GDM1 (cell line): Measurements from ENCODE around the gene HDAC4.

Experiments
- DNase-seq: peaks from one replicate; lab custom pipeline; 2025; lab: John Stamatoyannopoulos, UW

Gene HDAC4

DNA sequence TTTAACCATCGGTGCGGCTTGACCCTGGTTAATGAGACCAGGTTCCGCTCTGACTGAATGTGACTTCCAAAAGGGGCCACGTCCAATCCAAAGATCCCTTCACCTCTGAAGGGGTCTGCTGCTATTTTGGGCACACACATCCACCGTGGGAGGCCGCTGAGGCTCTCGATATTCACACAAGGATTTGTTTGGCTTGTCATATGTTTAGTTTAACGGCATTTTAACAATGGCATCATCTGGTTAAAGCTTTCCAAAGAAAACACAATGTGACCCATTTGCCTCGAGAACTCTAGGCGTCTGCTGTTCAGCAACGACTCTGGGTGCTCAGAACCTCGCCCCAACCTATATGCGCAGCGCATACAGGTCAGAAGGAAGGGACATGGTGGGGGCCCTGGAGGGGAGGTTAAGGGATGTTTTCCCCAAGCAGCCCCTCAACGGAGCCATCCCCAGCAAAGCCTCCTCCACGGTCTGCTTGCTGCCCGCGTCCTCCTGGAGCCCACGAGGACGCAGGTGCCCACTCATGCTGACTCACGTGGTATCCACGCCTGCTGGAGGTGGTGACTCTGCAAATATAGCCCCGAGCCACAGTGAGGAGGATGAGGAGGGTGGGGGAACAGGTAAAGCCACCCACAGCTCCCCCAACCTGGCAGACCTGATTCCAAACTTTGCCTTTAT is 260.3 kb downstream of the HDAC4 start:
- no peak for DNase-seq

DNA sequence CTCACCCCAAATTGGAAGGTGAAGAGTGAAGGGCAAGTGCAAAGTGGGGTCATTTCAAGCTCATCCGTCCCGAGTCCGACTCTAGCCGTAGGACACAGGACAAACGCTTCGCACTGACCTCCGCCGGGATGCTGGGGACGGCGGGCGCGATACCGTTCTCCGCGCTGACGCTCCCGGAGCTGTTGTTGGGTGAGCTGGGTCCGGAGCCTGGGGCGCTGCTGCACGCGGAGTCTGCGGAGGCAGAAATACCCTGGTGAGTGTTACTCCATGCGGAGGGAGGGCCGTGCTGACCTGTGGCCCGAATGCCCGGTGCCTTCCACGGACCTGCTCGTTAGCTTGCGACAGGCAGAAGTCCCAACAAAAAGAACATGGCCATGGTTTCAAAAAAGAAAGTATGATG is 261.3 kb downstream of the HDAC4 start:
- DNase-seq = no peak

DNA sequence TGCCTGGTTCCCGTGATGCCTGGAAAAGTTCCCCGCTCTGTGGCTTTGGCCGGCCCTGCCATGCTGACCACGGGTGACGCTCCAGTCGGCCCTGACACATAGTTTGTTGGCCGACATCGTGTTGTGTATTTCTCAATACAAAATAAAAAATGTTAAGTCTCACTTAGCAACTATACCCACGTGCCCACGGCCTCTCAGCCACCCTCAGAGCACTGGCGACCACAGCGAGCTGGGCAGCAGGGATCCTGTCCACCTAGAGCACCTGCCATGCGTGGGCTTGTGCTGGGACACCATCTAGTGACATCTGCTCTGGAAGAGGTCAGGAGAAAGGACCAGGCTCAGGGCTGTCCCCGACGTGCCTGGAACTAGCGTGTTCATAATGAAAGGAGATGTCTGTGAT is 261.7 kb downstream of the HDAC4 start:
- no peak for DNase-seq

DNA sequence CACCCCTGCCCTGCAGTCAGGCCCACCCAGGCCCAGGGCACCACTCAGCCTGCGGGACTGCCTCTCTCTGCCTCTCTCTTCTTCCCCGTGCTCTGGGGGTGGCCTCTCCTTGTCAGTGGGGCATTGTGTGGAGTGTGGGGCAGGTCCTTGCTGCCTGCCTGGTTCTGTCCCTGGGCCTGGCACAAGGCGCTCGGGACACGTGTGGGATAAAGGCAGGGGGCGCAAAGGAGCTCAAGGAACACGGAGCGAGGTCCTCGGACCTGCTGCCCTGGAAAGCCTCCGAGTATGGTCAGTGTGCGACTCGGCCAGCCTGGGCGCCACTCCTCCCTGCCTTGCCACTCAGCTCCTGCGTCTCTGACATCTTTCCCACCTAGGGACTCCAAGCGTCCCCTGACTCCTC is 262.2 kb downstream of the HDAC4 start:
- DNase-seq = no peak

DNA sequence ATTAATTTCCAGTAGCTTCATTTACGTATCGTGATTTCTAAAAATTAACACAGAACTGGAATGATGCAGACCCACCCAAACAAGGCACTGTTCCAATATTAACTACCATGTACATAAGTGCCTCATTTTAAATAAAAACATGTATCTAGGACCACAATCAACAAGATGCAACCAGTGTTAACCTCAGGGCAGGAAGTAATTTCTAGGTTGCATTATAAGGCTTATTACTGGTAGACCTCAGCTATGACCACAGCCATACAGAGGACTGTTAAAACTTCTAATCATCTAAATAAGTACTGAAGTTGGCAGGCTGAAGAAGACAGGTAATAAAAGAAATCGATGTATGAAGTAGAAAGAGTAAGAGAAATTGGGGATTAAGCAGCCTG is 262.9 kb downstream of the HDAC4 start:
- DNase-seq = no peak

DNA sequence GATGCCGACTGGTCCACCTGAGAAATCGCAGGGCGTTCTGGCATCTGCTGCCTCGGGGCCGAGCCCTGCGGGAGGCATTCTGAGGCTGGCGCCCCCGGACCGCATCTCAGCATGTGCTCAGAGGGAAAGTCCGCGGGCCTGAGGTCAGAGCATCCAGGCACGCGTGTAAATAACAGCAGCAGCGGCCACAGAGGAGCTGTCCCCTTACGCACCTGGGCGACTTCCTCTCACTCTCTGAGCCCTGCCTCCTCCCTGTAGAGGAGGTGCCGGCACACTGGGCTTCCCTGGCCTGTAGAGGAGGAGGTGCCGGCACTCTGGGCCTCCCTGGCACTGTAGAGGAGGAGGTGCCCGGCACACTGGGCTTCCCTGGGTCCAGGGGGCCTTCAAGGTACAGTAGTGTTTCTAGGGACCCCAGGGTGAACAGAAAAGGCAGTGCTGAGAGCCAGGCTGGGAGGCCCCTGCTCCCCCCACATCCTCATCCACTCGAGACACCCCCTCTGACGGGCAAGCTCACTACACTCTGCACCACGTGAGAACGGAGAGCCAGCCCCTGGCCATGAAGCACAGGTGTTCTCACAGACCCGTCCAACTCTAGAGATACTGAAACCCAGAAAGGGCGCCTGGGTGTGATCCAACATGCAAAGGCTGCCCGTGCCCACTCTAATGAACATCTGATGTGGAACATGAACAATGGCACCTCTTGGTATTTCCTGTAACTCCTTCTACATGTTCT is 263.5 kb downstream of the HDAC4 start:
- no peak for DNase-seq

DNA sequence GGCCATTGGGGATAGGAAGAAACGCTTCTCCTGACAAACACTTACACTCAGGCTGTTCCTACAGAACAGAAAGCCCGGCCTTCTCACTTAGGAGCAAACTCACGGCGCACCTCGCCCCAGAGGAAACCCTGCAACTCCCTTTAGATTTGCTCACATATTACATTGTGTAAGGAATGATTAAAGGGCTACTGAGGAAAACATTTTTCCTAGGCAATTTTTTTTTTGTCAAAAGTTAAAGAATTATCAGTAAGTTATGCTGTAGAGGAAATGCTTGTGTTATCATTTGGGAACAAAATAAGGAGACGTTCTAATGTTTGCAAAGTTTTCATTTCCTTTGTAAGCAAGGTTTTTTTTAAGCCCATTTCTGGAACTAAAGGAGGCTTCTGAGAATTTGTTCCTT is 264.1 kb downstream of the HDAC4 start:
- no peak for DNase-seq

DNA sequence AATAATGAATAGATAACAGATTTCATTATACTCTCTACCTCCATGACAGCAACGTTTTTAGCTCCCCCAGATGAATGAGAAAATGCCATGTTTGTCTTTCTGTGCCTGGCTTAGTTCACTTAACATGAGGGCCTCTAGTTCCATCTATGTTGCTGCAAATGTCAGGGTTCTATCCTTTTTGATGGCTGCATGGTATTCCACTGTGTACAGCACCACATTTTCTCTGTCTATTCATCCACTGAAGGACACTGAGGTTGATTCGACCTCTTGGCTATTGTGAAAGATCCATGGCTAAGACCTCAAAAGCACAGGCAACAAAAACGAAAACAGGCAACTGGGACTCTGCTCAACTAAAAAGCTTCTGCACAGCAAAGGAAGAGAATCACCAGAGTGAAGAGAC is 264.6 kb downstream of the HDAC4 start:
- DNase-seq = no peak

DNA sequence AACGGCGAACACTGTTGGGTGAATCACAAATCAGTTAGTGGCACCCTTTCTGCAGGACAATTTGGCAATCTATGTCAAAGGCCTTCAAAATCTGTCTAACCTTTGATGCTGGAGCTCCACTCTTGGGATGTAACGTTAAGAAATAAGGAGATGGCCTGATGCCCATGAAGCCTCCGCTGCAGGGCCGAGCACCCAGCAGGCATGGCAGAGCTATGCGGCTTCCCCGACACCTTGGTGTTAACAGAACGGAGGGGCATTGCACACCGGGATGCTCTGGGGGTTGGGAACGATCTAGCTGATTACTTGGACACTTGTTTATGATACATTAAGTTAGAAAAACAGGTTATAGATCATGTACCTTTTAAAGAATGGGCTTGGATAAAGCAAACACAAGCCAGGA is 265.3 kb downstream of the HDAC4 start:
- no peak for DNase-seq

DNA sequence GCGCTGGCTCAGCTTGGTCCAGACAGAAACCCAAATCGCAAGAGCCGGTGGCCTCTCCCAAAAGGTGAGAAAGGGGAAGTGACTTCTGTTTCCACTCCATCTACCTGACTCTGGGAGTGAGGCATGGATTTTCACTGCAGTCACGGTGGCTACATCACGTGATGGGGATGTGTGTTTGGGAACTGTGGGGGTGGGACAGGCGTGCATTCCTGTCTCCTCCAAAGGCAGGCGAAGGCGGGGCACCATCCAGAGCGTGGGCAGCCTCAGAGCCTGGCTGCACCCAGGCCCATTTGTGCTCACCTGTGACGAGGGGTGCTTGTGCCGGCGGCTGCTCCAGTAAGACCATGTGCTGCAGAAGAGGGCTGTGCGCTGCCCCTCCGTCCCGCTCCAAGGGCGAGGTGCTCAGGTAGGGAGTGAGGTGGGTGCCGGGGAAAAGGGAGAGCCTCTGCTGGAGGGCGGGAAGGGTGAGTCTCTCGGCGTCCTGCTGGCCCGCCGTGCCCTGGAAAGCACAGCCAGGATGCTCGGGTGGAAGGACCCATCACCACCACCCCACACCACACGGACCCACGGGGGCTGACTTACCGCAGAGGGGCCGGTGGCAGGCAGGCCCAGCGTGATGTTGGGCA is 266.8 kb downstream of the HDAC4 start:
- no peak for DNase-seq

DNA sequence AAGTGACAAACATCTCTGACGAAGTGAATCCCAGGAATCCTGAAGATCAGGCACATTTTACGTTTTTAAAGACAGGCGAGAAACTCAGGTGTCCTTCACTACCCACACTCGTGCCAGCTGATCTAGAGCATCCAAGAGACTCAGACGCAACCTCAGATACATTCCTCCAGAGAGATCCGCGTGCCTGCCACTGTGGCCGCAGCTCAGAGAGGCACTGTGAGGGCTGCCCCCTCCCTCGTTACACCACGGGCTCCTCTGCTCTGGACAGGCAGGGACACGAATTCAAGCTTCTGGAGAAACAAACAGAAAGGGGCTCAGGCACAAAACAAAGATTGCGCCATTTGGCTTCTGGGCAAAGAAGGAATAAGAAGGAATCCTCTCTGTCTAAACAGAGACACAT is 268.0 kb downstream of the HDAC4 start:
- DNase-seq = no peak

DNA sequence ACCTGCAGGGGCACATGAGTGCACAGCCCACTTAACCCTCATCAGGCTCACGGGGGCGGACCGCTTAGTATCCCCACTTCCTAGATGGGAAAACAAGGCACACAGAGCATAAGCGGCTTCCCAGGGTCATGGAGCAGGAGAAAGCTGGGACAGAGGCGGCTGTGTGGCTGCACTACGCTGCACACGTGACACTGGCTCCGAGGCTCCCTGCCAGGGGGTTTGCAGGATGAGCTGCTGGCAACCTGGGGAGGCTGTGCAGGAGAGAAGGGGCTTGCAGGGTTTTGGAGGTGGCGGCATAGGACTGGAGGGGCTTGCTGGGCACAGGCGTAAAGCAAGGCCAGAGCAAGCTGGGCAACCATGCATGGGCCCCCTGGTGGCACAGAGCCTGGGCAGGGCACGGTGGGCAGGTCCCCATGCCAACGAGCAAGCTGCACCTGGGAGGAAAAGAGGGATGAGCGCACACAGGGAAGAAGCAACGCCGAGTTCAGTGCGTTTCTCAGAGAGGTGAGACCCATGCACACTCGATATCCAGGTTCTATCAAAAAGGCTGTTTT is 268.6 kb downstream of the HDAC4 start:
- DNase-seq = no peak

DNA sequence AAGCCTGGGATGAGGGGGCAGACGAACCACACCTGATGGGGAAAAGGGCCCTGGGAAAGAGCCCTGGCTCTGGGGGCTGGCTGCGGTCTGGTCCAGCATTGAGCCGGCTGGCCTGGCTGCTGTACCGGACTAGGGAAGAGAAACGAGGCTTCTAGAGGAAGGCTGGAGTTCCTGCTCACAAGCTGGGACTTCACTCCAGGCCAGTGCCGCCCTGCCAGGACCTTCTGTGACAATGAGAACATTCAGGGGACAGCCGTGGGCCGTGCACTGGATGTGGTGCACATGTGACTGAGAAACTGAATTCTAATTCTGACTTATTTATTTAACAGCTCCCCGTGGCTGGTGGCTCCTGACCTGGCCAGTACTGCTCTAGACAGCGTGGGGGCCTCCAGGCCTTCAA is 269.3 kb downstream of the HDAC4 start:
- DNase-seq = no peak

DNA sequence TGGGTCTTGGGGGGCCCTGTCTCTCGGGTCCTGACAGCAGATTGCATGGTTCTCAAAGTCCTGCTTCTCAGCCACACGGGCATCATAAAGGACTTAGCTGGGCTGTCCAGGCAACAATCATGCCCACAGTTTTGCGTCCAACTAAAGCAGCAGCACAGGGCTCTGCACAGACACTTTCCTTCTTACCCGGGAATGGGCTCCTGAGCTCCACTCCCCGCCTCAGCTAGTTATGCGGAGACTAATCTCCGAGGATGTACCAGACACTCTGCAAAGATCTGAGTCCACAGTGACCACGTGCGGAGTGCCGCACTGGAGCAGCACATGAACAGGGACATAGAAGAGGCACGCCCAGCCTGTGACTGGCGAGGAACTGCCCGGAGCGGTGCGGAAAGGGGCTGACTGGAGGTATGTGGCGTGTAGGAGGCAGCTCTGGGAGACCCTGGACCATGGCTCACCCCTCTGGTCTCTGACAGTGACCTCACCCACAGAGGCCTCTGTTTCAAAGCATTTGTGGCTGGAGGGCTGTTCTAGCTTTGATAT is 270.0 kb downstream of the HDAC4 start:
- no peak for DNase-seq

DNA sequence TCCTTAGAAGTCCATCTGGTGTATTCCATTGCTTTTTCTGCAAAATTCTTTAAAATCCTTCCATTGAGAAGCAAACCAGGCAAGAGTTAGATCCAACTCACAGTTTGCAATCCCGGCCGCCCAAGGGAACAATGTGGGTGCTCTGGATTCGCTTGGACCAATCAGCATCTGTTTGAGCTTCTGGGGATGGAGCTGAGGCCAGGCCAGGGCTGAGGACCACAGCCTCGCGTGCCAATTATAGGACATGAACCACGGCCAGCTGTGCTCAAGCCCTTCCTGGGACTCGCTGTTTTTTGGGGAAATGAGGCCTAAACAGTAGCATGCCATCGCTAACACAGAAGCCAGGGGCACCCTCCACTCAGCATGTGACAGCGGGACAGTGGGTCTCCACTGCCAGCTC is 270.8 kb downstream of the HDAC4 start:
- no peak for DNase-seq

DNA sequence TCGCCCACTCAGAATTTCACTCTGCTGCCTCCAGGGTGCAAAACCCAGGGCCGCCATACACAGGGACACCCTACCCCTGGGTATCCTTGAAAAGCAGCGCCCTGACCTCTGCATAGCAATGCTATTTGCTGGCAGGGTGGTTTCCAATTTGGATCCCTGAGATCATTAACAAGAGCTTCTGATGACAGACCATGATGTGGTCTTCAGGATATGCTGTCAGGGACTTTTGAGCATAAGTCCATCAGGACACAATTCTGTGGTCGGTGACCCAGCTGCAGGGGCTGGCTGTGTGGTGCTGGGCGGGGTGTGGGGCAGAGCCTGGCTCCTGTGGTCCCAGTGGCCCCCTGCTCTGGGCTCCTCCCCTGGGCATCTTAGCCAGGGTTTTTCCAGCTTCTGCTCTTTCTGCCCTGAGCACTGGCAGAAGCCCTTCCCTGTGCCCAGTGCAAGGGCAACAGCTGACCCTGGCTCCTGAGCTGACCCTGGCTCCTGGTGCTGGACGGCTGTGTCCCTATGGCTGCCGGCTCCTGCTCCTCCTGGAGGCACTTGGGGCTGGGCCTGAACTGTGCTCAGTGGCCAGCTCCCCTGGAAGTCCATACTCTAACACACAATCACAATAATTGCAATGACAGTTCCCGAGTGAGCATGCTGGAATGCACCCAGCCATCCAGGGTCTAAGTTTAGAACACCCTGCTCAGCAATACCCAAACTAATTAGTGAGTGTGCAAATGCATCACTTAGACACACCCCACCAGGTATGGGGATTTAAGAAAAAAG is 271.5 kb downstream of the HDAC4 start:
- DNase-seq = no peak

DNA sequence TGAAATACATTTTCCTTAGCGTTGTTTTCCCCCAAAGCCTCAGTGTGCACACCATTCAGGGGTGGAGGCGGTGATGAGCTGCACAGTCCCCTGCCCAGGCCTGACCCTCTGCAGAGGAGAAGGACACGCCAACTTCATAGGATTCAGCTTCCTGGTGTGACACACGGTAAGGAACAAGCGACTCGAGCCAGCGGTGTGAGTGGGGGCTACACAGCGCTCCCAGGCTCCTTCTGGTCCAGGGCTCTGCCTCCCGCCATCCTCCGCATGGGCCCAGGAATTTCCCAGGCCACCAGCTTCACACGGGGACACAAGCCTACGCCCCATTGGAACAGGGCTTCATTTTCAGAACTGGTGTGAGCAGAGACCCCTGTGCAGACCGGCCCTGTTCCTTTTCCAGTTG is 272.1 kb downstream of the HDAC4 start:
- DNase-seq = no peak

DNA sequence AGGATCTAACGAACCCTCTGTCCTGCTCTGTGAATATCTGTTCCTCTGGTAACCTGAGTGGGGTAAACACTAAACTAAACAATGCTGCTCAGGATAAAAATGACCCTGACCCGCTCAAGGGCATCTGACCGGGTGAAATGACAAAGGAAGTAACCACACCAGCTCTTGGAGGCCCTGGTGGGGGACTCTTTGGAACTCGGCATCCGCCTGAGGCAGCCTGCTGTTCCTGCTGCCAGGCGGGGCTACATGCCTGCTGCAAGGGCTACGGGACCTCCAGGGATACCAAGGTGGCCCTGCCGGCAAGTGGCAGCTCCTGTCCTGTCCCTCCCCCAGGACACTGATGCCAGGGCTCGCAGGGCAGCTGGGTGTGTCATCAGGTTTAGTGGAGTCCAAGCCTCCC is 273.3 kb downstream of the HDAC4 start:
- no peak for DNase-seq

DNA sequence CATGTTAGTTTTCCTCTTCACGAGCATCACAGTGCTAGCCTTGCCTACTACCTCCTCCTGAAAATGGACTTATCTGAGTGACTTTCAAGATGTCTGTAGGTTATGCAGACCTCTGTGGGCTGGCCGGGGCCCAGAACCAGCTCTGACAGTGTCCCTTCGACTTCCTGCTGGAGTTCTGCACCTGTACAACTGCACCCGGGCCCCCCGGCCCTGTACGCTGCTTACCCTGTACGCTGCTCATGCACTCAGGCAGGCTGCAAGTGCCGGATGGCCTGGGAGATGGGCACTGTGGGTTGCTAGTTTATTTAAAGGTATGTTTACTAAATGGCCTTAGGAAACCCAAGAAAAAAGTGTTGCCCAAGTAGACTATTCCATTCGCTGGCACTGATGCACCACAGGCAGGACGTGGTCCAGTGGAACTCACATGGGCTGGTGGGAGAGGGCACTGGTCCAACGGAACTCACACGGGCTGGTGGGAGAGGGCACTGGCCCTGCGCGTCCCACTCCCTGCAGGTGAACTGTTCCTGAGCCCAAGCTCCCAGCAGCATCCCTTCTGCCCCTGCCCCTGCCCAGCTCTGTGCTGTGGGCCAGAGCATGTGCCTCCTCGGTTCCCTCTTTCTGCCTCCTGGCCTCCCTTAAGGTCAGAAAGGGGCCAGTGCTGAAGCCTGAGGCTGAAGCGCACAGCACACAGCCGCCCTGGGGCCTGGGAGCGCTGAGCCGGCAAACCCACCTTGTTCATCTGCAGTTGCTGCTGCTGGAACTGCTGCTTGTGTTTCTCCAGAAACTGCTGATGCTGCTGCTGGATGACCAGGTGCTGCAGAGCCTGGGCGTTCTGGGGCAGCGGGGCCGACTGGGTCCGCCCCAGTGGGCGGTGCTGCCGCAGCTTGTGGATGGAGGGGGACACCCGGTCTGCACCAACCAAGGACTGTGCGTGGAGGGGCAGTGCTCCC is 274.8 kb downstream of the HDAC4 start:
- DNase-seq = no peak

DNA sequence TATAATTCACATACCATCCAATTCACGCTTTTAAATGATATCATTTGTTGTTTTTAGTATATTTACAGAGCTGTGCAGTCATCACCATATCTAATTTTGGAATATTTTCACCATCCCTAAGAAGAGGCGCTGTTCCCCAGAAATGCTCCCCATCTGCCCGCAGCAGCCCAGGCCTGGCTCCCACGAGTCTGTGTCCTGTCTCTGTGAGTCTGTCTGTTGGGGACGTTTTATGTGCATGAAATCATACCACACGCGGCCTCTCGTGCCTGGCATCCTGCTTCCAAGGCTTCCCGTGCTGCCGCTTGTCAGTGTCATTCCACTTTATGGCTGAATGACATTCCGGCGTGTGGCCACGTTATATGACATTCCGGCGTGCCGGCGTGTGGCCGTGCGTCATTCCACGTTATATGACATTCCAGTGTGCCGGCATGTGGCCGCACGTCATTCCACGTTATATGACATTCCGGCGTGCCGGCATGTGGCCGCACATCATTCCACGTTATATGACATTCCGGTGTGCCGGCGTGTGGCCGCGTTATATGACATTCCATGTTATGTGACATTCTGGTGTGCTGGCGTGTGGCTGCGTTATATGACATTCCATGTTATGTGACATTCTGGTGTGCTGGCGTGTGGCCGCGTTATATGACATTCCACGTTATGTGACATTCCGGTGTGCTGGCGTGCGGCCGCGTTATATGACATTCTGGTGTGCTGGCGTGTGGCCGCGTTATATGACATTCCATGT is 276.5 kb downstream of the HDAC4 start:
- no peak for DNase-seq
